Limb (tissue), 2 donors: ENCODE results near the gene PXDC1.

ENCODE experiments used
- DNase-seq, 2 donors: peaks; one replicate each; pipeline ENCODE4 v3.0.0-alpha.2; 2016; ENCODE audit errors: extremely low spot score in 2 of 2

The PXDC1 gene, protein sequence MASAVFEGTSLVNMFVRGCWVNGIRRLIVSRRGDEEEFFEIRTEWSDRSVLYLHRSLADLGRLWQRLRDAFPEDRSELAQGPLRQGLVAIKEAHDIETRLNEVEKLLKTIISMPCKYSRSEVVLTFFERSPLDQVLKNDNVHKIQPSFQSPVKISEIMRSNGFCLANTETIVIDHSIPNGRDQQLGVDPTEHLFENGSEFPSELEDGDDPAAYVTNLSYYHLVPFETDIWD

DNA sequence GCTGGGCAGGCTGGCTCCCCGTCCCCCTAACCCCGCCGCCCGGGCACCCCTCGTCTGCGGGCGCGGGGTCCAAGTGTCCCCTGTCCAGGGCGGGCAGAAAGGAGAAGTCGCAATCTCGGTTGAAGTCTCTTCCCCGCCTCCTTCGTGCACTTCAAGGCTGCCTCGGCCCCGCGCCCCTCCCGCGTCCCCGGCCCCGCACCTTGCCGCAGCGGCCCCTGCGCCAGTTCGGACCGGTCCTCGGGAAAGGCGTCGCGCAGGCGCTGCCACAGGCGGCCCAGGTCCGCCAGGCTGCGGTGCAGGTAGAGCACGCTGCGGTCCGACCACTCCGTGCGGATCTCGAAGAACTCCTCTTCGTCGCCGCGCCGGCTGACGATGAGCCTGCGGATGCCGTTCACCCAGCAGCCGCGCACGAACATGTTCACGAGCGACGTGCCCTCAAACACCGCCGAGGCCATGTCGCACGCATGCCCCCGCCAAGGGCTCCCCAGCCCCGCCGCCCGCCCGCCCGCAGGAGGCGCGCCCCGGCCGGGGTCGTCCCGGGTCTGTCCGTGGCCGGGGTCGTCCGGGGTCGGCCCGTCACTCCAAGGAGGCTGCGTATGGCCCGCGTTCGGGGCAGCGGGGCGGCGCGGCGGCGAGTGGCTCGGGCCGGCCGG lies at the start of gene PXDC1:
PXDC1 (minus strand) TSS at position 637 of the 653 bp plus-strand sequence; CDS start at position 455, 182 bp downstream.
- DNase-seq, result peak in 1 of 2 donors; percentile 64

DNA sequence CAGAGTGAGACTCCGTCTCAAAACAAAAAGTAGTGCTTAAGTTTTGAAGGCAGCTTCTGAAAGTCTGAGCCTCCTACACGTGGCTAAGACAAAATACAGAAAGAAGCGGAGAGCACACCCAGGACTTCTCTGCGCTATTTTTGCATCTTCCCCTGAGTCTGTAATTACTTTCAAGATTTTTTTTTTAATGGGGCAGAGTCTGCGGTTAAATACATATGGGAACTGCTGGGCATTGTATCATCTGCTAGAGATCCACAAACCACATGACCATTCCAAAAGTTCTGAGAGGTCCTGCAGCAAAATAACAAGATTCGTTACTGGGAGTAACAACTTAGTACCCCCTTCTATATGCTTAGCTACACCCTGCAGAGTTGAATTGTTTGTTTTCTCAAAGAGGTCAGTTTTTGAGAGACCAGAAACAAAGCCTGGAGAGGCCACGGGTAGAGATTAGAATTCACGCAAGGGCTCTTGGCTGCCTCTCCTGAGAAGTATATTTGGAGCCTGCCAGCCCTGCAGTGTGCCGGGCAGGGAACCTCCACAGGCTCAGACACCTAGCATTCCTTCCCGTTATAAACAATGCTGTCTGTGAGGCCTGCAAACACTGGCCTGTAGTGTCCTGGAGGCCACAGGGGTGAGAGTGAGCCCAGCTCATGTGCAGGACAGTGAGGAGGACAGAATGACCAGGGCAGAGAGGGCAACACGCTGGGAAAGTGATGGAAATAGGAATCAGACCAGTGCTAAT lies 49.5 kb upstream of the PXDC1 start:
- no peak for DNase-seq

DNA sequence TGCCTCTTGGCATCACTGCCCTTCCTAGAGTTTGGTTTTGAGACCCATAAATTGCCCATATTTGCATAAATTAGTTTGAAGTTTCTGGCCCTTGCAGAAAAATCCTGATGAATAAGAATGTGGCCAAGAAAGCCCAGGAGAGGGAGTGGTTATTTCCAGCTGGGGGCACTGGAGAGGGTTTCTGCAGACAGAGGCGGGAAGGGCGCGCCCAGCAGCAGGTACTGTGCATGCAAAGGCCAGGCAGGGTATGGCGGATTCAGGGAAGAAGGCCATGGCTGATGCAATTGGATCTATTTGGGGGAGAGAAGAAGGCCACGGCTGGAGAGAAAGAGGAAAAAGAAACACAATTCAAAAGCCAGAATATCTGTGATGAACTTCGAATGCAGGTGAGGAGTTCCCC lies 48.2 kb upstream of the PXDC1 start:
- DNase-seq, result no peak

DNA sequence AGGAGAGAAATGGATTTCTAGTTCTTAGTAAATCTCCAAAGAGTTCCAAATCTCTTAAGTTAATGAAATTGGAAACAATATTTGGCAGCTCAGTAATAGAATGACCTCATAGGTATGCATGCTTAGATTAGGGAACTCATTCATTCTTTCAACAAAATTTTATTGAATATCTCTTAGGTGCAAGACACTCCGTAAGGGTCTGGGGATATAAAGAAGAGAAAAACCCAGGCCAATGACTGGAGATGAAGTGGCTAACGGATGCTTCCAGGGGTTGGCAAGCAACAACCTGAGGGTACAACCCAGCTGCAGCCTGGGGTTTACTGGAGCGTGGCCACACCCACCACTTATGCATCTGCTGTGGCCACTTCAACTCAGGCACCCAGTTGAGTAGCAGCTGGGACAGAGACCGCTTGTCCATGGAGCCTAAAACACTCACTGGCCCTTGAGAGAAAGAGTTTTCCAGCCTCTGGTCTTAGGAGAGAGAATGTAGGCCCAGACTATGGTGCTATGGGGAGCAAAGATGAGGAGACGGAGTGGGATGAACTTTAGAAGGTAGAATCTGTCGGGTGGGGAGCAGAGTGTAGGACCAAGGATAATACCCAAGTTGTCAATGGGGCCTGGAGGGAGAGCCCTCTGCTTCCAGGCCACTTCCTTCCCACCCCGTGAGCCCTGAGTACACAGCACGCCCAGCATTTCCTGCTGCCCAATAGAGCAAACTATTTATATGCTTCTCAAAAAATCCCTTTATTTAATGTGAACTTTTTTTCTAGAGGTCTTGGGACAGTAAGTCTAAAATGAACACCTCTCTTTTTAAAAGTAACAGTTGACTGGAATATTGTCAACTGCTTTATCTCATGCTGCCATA lies 46.8 kb upstream of the PXDC1 start:
- no peak for DNase-seq

DNA sequence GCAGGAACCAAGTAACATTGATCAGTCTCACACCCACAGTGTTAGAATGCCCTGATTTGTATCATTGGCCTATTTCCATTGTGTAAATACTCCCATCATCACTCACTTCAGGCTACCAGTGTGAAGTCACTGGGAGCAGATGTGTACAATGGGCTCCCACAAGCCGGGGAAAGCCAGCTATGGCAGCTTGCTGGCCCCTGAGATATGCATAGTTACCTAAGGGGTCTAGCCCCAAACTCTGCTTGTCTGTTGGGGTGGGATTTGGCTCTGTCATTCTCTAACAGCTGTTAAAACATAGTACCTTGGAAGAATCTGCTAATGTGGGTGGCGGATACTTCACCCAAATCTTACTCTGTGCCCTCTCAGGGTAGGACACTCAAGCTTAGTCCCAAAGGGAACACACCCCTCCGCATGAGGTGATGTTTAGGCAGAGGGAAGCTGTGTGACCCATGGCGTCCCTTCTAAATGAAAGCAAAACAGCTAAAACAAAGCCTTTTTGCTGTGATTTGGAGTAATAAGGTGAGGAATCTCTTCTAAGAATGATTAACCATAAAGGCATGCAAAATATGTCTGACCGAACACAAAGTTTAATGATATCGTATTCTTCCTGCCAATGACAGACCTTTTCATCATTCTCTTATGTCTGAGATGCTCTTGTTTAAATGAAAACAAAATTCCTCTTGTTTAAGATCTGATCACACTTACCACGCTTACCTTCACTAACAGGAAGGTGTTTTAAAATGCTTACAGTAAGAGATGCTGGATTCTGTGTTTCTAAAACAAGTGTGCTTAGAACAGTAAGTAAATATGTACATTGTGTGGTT lies 45.9 kb upstream of the PXDC1 start:
- DNase-seq, result no peak

DNA sequence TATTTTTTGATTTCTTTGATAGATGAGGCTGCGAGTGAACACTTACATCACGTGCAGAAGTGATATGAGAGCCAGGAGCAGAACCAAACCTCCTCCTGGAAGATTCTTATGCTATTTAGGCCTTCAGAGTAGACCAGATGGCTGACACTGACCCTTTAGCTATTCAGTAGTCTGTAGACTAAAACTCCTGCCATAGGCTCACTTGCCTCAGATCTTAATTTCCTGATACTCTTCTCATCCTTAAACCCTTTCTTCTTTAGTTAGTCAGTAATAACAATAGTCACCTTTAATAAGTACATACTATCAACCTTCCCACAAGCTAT lies 45.2 kb upstream of the PXDC1 start:
- no peak for DNase-seq

DNA sequence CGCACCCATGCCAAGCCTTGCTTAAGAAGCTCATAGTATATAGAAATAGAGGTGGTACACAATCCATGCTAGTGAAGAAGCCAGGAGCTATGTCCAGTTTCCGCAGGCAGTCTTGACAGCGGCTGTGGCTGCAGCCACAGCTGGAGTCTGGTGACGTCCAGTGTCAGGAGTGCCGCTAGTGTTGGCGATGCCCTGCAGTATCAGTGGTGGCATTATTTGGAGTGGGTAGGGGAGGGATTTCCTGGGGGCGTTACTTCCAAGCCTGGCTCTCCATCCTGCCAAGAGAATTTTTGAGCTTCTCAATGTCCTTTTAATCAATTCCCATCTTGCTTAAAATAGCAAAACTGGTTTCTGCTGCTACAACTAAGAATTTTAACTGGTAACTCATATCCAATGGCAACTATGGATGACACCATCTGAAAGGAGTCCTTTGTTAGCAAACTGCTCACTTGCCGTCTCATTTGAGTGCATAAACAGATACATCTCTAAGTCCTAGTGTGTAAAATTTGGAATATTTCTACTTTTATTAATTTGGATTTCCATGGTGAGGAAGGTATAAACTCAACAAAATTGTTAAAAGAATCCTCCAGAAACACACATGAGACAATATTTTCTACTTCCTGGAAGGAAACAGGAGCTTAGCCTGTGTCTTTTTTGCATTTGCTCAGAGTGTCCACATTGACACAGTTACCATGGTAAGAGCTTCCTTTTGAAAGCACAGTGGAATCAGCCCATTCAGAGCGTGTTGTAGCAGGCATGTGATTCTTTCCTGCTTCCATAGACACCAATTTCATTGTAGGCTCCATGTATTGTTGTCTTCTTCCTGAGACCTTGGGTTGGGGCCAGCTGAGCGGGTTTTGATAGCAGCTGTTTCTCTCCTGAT lies 44.6 kb upstream of the PXDC1 start:
- no peak for DNase-seq

DNA sequence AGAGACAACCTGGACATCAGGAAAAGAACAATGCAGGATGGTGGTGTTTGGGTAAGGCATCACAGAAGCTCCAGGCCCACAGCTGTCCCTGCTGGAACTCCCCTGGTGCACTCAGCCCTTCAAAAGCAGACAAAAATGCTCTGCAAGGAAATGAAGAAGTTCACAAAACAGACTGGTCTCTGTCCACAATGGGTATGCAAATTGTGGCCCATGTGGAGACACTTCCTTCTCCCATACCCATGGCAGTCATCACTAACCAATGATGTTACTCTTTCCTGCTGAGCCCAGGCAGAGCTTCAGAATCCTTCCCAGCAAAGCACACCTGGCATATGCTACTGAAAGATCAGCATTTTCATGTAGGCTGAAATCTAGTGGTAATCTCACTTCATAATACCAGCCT lies 42.6 kb upstream of the PXDC1 start:
- DNase-seq, result no peak

DNA sequence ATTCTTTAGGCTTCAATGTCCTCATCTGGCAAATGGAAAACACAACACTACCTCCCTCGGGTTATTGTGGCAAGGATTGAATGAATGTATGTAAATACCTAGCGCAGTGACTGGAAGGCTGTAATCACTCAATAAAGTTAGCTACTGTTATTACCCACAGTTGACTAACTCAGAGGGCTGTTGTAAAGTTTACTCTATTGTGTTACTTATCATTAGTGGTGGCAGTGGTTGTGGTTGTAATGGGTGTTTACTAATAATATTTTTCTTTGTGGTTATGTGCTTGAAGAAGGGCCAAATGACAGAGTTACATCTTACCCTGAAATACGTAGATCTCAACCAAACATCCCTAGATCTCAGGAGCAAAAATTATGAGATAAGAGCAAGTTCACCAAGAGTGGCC lies 42.0 kb upstream of the PXDC1 start:
- DNase-seq, result no peak

DNA sequence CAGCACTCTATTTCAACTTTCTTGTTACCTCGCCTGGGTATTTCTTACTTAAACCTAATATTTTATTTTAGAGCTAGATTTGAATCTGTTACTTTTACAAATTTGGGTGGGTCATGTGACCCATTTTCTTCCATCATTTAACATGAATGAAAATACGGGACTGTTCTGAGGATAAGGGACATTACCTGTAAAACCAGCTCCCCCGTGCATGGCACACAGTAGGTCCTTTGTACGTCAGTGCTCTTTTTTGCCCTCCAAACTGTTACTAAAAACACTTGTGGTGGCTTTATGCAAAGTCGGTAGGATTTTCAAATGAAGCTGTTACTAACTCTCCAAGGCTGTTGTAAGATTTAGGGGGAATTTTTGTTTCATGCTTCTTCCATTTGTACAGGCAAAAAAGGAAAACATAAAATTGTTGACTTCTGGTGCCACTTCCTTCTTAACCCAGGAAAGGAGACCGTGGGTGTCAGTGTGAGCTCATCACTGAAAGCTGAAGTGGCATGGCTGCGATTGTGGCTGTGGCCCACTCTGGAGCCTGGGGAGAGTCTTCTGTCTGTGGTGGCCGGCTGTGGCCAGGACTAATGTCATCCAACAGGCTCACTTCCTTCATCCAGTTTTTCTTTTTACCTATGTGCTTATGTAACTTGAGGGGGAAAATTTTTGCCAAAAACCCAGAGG lies 40.2 kb upstream of the PXDC1 start:
- DNase-seq, result no peak

DNA sequence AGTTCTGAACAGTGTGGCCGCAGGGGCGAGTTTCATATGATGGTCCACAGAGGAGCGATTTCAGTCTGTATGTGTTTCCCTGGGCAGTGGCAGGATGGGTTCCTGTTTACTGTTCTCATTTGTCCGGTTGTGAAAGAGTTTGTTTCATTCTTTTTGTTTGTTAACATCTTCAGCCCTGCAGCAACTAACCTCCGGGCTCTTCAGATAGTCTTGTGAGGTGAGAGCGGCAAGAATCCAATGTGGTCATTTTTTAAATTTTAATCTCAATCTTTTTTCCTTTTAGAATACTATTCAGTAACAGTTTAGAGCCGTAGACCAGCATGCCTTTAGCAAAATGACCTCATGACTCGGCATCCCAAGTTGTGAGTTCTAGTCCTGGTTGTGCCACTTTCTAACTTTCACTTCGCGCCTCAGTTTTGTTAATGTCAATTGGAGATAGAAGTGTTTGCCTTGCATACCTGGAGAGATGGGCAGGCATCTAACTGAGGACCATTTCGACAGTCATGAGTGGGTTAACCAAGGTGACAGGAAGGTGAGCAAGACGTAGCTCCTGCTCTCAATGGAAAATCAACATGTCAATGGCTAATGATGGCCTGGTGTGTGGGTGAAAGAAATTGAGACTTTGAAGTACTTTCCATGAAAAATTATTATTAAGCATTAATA lies 38.5 kb upstream of the PXDC1 start:
- no peak for DNase-seq

DNA sequence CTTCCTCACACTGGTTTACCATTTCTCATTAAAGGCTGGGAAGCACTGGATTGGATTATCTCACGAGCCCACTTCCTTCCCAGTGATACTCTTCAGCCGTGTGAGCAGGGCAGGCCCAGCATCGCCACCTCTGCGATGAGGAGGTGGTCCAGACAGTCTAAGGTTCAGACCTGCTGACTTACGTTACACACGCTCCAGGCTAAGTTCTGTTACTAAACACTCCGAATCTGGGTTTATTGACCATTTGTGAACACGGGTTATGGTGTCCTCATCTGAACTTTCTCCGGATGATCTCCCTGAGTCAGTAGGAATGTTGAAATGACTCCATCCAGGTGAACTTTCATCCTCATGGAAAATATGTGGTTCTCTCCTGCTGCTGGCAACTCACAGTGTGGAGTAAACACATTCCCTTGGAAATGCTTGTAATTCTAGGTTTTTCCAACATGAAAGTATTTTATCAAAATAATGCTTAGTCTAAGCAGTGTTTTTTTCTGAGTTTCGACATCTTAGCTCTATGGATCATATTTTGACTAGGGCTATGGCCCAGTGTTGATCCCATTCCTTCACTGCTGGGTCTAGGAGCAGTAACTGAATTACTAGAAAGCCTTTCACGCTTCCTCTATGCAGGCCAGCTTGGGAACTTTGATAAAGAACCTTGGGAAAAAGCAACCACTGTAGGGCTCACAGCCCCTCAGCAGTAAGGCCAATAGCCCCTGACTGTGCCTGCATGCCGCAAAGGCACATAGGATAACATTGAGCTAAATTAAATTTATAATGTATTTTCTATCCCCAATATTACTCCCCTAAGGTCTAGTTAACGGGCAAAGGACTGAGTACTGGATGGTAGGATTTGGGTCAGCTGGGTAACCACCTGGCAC lies 37.7 kb upstream of the PXDC1 start:
- no peak for DNase-seq

DNA sequence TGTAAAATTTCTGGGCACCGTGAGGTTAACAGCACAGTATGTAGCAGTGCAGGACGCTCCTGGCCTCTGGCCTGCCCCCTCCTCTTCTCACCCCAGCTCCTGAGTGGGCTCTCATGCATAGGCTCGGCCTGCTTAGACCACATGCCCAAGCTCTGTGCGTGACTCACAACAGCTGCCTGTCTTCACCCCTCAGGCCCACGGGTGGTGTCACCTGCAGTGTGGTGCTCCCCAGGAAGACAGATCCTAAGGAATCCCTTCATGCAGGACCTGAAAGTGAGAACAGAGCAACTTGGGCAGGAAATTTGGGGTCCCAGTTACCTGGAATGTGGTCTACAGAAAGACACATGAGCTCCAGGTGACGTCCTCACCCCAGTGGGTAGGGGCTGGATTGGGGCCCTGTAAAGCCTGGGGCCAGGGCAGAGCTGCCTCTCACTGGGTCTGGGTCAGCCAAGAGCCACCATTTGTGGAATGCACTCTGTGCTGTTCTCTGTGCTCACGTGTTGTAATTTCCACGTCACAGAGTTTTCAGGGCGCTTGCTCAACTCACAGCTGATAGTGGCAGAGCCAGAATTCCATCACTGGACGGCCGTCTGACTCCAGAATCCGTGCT lies 37.0 kb upstream of the PXDC1 start:
- DNase-seq, result no peak

DNA sequence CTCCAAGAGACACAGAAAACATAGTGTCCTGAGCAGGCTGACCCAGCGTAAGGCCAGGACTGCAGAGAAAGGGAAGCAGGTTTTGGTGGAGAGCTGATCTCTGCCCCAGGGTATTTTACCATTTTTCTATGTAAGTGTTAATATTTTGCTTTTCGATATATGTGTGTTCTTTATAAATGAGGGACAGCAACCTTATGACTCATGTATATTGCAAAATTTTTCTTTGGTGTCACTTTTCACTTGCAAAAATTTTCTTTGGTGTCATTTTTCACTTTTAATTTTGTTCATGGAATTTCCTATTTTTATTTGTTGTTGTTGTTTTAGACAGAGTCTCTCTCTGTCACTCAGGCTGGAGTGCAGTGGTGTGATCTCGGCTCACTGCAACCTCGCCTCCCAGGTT lies 34.6 kb upstream of the PXDC1 start:
- no peak for DNase-seq

DNA sequence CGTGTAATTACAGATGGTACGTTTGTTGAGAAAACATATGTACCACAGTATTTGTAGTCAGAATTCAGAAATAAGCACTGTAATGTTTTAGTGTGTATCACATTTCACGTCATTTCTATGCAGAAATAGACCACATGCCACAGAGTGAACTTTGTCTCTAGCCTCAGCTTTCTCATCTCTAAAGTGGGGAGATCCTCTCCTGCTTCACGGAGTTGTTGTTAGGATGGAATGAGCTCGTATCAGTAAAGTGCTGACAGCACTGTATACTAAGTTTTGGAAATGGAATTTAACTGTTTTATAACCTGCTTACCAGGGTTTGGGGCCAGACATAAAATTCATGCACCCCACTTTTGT lies 34.2 kb upstream of the PXDC1 start:
- DNase-seq, result no peak

DNA sequence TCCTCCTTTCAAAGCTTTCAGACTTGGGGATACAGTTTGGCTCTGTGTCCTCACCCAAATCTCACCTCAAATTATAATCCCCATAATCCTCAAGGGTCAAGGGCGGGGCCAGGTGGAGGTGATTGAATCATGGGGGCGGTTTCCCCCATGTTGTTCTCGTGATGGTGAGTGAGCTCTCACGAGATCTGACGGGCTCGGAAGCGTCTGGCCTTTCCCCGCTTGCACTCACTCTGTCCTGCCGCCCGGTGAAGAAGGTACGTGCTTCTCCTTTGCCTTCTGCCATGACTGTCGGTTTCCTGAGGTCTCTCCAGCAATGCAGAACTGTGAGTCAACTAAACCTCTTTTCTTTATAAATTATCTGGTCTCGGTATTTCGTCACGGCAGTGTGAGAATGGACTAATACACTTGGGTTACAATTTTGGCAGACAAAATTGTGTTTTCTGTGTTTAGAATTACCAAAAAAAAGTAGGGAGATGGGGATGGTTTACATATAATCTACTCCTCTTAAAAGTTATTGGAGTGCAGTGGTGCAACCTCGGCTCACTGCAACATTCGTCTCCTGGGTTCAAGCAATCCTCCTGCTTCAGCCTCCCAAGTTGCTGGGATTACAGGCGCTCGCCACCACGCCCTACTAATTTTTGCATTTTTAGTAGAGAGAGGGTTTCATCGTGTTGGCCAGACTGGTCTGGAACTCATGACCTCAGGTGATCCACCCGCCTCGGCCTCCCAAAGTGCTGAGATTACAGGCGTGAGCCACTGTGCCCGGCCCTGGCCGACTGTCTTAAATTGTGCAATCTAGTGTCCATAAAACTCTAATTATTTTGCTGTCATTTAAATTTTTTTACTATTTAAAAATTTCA lies 33.6 kb upstream of the PXDC1 start:
- DNase-seq, result no peak

DNA sequence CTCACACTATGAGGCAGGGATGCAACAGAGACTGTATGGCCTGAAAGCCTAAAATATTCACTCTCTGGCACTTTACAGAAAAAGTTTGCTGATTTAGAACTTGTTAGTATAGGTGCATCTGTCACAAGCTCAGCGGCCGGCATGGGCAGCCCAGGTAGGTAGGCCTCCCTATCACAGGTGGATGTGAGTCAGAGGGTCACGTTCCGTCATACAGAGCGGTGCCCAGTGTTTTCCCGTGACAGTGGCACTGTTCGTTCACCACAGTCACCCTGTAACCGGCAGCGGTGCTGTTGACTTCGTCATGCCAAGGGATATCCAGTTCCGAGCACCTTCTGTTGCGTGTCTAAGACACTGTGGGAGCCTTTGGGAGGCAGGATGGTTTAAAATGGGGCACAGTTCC lies 32.9 kb upstream of the PXDC1 start:
- DNase-seq, result no peak
